ENCODE results near the gene FAM107B. TPM values are rescaled to one million over a fixed set of nuclear protein-coding genes. Genes with fewer than 3 reads are reported as not detected.
"Not testable (repeated sequence)": the region's sequence is repeated elsewhere in the genome, so short reads cannot be mapped to it uniquely, and the experiment has no call there.

Gene FAM107B
- total and polyA plus RNA-seq, 2 experiments from 2014 or later = 3.4 to 5.2 TPM

DNA sequence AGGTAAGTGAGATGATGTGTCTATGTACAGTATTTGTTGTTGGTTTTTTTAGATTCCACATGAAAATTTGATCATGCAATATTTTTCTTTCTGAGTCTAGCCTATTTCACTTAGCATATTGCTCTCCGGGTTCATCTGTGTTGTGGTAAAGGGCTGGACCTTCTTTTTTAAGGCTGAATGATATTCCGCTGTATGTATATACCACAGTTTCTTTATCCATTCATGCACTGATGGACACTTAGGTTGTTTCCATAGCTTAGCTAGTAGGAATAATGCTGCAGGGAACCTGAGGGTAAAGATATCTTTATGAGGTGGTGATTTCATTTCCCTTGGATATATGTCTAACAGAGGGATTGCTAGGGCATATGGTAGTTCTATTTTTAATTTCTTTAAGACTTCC is 80.8 kb downstream of the FAM107B start:
- Histone ChIP-seq H3K4me1 (ENCODE audit: insufficient read depth) (peaks cover 9% of the 10 kb centered on the region), H3K36me3 (ENCODE audit: low read depth) (no peaks in the 10 kb centered on the region), H3K9me2 (ENCODE audit: insufficient read depth) (no peaks in the 10 kb centered on the region), H3K27me3 (replicated peaks; ENCODE audit: insufficient read depth) (no peaks in the 10 kb centered on the region), H3K4me2 (ENCODE audit: unreplicated experiment) (no peak overlapping the region), H4K20me1 (ENCODE audit: insufficient read depth) (no peaks in the 10 kb centered on the region), H3K9me3 (ENCODE audit: low read depth) (no peaks in the 10 kb centered on the region), H3K4me3 (no peak overlapping the region), H2AFZ (no peak overlapping the region), H3K9ac (no peak overlapping the region), H3K27ac (no peak overlapping the region), H3K79me2 (ENCODE audit: insufficient read depth) (no peaks in the 10 kb centered on the region), H3F3A (ENCODE audit: insufficient read depth) (no peaks in the 10 kb centered on the region)
- no peak for DNase-seq
- no peak for TF ChIP-seq EZH2 (IDR thresholded peaks at IDR 0.05; ENCODE audit: insufficient read depth, poor library complexity, severe bottlenecking)
- TF ChIP-seq EZH2phosphoT487 (IDR thresholded peaks at IDR 0.05; ENCODE audit: insufficient read depth, low read depth) = no peak
- in situ Hi-C loops (cut with MboI) = no loop called here
- WGBS, 2 experiments (ENCODE audit: low coverage in 1 of 2, low lambda C conversion rate in 2 of 2, missing lambda C conversion rate in 2 of 2) = 91 to 96% methylated on average over 2 of the region's 2 CpGs

DNA sequence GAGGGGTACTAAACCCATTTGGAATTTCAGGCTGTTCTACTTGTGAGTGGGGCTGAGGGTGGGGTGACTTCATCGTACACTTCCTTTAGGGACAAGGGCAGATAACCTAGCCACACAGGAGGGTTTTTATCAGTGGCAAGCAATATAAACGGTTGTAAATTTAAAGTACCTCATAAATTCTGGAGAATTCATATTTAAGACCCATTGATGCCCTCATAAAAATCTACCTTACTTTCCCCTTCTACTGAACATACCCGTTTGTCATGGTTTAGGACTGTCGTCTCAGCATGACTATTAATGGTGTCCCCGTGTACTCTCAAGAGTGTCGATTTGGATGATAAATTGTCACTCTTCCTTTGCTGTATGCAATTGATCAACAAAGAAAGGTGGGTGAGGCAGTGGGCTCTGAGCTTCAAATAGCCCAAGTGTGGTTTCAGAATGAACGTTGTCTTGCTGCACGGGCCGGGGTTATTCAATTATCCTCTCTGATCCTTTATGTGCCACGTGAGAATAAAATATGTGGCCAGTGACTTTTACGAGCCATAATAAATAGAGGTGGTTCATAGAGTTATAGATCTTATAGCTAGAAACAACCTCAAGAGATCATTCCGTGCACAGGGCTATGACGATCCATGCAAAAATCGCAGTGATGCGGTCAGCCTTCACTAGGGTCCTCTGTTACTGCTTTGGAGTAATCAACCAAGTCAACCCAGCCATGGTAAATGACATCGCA is 82.2 kb downstream of the FAM107B start:
- no peak overlapping the region for H3K27ac ChIP-seq
- in situ Hi-C loops (cut with MboI) = no loop called here
- no peaks in the 10 kb centered on the region for H3K36me3 ChIP-seq (ENCODE audit: low read depth)
- peaks cover 12% of the 10 kb centered on the region for H3K4me1 ChIP-seq (ENCODE audit: insufficient read depth)
- no peak overlapping the region for H2AFZ ChIP-seq
- no peak for TF ChIP-seq EZH2phosphoT487 (IDR thresholded peaks at IDR 0.05; ENCODE audit: insufficient read depth, low read depth)
- TF ChIP-seq EZH2 (IDR thresholded peaks at IDR 0.05; ENCODE audit: insufficient read depth, poor library complexity, severe bottlenecking) = no peak
- no peaks in the 10 kb centered on the region for H3F3A ChIP-seq (ENCODE audit: insufficient read depth)
- H3K79me2 ChIP-seq (ENCODE audit: insufficient read depth) = no peaks in the 10 kb centered on the region
- no peaks in the 10 kb centered on the region for H3K9me2 ChIP-seq (ENCODE audit: insufficient read depth)
- no peaks in the 10 kb centered on the region for H4K20me1 ChIP-seq (ENCODE audit: insufficient read depth)
- H3K27me3 ChIP-seq (replicated peaks; ENCODE audit: insufficient read depth) = no peaks in the 10 kb centered on the region
- no peak overlapping the region for H3K4me3 ChIP-seq
- no peak overlapping the region for H3K4me2 ChIP-seq (ENCODE audit: unreplicated experiment)
- no peak for DNase-seq
- 86 to 87% methylated on average over 16 of the region's 16 CpGs for WGBS, 2 experiments (ENCODE audit: low coverage in 1 of 2, low lambda C conversion rate in 2 of 2, missing lambda C conversion rate in 2 of 2)
- no peaks in the 10 kb centered on the region for H3K9me3 ChIP-seq (ENCODE audit: low read depth)
- H3K9ac ChIP-seq = no peak overlapping the region

DNA sequence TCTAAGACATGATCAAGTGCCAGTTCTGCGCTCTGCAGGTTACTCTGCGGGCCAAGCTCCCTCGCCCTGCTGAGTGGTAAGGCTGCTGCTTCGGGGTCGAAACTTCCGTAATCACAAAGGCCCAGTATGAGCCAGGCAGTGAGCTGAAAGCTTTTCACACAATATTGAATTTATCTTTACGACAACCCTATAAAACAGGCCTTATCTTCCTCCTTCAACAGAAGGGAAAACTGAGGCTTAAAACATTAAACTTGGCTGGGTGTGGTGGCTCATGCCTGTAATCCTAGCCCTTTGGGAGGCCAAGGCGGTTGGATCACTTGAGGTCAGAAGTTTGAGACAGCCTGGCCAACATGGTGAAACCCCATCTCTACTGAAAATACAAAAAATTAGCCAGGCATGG is 83.3 kb downstream of the FAM107B start:
- TF ChIP-seq EZH2phosphoT487 (IDR thresholded peaks at IDR 0.05; ENCODE audit: insufficient read depth, low read depth) (no peak), EZH2 (IDR thresholded peaks at IDR 0.05; ENCODE audit: insufficient read depth, poor library complexity, severe bottlenecking) (no peak)
- H3K27ac ChIP-seq = no peak overlapping the region
- H3K9ac ChIP-seq = no peak overlapping the region
- H3K9me3 ChIP-seq (ENCODE audit: low read depth) = no peaks in the 10 kb centered on the region
- H4K20me1 ChIP-seq (ENCODE audit: insufficient read depth) = no peaks in the 10 kb centered on the region
- H3K27me3 ChIP-seq (replicated peaks; ENCODE audit: insufficient read depth) = no peaks in the 10 kb centered on the region
- DNase-seq = no peak
- no peak overlapping the region for H2AFZ ChIP-seq
- no peak overlapping the region for H3K4me3 ChIP-seq
- in situ Hi-C loops (cut with MboI) = no loop called here
- 91 to 99% methylated on average over 8 of the region's 8 CpGs for WGBS, 2 experiments (ENCODE audit: low coverage in 1 of 2, low lambda C conversion rate in 2 of 2, missing lambda C conversion rate in 2 of 2)
- peaks cover 12% of the 10 kb centered on the region for H3K4me1 ChIP-seq (ENCODE audit: insufficient read depth)
- H3K36me3 ChIP-seq (ENCODE audit: low read depth) = no peaks in the 10 kb centered on the region
- H3K4me2 ChIP-seq (ENCODE audit: unreplicated experiment) = no peak overlapping the region
- no peaks in the 10 kb centered on the region for H3K9me2 ChIP-seq (ENCODE audit: insufficient read depth)
- H3K79me2 ChIP-seq (ENCODE audit: insufficient read depth) = no peaks in the 10 kb centered on the region
- H3F3A ChIP-seq (ENCODE audit: insufficient read depth) = no peaks in the 10 kb centered on the region

DNA sequence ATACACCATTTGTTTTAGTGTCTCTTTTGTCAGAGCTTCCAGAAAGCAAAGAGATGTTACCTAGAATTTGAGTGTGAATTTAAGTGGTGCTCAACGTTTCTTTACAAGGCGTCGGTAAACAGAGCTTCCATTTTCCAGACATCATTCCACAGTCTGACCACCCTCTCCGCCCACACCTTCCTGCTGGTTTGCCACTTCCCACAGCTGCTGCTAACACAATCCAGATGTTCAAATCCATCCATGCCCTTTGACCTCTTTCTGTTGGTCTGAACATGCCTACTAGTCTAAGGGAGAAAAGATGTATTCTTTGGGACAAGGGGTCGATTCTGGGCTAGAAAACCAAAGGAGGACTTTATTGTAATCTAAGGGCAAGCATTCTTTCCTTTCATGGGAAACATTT is 86.1 kb downstream of the FAM107B start:
- Histone ChIP-seq H3K4me3 (no peak overlapping the region), H3K27ac (no peak overlapping the region), H3K36me3 (ENCODE audit: low read depth) (no peaks in the 10 kb centered on the region)

DNA sequence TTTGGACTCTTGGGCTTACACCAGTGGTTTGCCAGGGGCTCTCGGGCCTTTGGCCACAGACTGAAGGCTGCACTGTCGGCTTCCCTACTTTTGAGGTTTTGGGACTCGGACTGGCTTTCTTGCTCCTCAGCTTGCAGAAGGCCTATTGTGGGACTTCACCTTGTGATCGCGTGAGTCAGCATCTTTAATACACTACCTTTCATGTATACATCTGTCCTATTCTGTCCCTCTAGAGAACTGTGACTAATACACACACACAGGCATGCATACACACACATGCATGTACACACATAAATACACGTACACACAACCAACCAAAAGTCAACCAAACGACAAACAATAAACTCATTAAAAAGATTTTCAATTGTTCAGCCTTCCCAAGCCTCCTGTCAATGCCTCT is 86.5 kb downstream of the FAM107B start:
- H3K36me3 ChIP-seq (ENCODE audit: low read depth); H3K9ac ChIP-seq; H3K27ac ChIP-seq; in situ Hi-C loops (cut with MboI); H4K20me1 ChIP-seq (ENCODE audit: insufficient read depth); H3K9me2 ChIP-seq (ENCODE audit: insufficient read depth); H3K79me2 ChIP-seq (ENCODE audit: insufficient read depth); H3K4me3 ChIP-seq; H3K27me3 ChIP-seq (replicated peaks; ENCODE audit: insufficient read depth); H3K9me3 ChIP-seq (ENCODE audit: low read depth); H3F3A ChIP-seq (ENCODE audit: insufficient read depth): not testable (repeated sequence)
- H2AFZ ChIP-seq = peak overlapping the region; percentile 10; the same call in 1 of the 2 replicates
- 93 to 96% methylated on average over 7 of the region's 7 CpGs for WGBS, 2 experiments (ENCODE audit: low coverage in 1 of 2, low lambda C conversion rate in 2 of 2, missing lambda C conversion rate in 2 of 2)
- H3K4me1 ChIP-seq (ENCODE audit: insufficient read depth) = peaks cover 12% of the 10 kb centered on the region
- H3K4me2 ChIP-seq (ENCODE audit: unreplicated experiment) = peak overlapping the region; percentile 78
- peak; percentile 30 for DNase-seq

More for the DNA sequence above, 86.1 kb downstream of the FAM107B start:
- in situ Hi-C loops (cut with MboI) = no loop called here
- peak; percentile 68 for DNase-seq
- no peaks in the 10 kb centered on the region for H3K79me2 ChIP-seq (ENCODE audit: insufficient read depth)
- no peaks in the 10 kb centered on the region for H3K9me2 ChIP-seq (ENCODE audit: insufficient read depth)
- no peaks in the 10 kb centered on the region for H4K20me1 ChIP-seq (ENCODE audit: insufficient read depth)
- no peak overlapping the region for H3K9ac ChIP-seq
- WGBS, 2 experiments (ENCODE audit: low coverage in 1 of 2, low lambda C conversion rate in 2 of 2, missing lambda C conversion rate in 2 of 2) = 10 to 18% methylated on average over 5 of the region's 5 CpGs
- no peaks in the 10 kb centered on the region for H3K27me3 ChIP-seq (replicated peaks; ENCODE audit: insufficient read depth)
- H3K4me1 ChIP-seq (ENCODE audit: insufficient read depth) = peaks cover 12% of the 10 kb centered on the region
- H3K9me3 ChIP-seq (ENCODE audit: low read depth) = no peaks in the 10 kb centered on the region
- peak overlapping the region; percentile 10; the same call in 1 of the 2 replicates for H2AFZ ChIP-seq
- TF ChIP-seq EZH2 (IDR thresholded peaks at IDR 0.05; ENCODE audit: insufficient read depth, poor library complexity, severe bottlenecking) (no peak), EZH2phosphoT487 (IDR thresholded peaks at IDR 0.05; ENCODE audit: insufficient read depth, low read depth) (no peak)
- peak overlapping the region; percentile 78 for H3K4me2 ChIP-seq (ENCODE audit: unreplicated experiment)
- no peaks in the 10 kb centered on the region for H3F3A ChIP-seq (ENCODE audit: insufficient read depth)

Data from GM23248 (cell line).